8988T (cell line): ENCODE data around the gene FRAS1.
"Not testable (repeated sequence)": the region's sequence is repeated elsewhere in the genome, so short reads cannot be mapped to it uniquely, and the experiment has no call there.

Source experiments
- DNase-seq: peaks from one replicate; pipeline ENCODE4 v3.0.0; 2011

FRAS1 gene

DNA sequence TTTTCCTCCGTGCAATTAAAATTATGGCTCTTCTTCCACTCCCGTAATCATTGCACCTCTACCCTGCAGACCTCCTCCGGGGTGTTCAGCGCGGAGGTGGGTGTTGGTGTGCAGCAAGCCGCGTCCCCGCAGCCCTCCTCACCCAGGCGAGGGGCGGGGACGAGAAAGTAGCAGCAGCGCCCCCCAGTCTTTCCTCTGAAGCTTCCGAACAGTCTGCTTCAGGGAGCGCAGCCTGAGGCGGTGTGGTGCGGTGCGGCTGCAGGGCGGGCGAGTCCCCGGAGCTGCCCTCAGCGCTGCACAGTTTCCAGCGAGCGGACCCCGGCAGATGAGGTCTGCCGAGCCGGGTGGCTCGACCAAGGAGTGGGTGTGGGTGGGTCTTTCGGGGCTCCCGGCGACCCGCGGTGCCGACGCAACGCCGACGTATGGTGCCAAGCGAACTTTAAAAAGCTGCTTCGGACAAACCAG lies at the start of gene FRAS1:
Gene FRAS1, plus strand, starts transcription at position 189 of the 465 bp plus-strand sequence. CDS start 687 bp downstream, outside the sequence.
- DNase-seq = peak; percentile 36

DNA sequence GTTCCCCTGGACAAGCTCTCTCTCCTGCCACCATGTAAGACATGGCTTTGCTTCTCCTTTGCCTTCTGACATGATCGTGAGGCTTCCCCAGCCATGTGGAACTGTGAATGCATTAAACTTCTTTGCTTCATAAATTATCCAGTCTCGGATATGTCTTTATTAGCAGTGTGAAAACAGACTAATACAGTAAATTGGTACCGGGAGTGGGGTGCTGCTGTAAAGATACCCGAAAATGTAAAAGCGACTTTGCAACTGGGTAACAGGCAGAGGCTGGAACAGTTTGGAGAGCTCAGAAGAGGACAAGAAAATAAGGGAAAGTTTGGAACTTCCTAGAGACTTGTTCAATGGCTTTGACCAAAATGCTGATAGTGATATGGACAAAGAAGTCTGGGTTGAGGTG lies 46.1 kb upstream of the FRAS1 start:
- not testable (repeated sequence) for DNase-seq

DNA sequence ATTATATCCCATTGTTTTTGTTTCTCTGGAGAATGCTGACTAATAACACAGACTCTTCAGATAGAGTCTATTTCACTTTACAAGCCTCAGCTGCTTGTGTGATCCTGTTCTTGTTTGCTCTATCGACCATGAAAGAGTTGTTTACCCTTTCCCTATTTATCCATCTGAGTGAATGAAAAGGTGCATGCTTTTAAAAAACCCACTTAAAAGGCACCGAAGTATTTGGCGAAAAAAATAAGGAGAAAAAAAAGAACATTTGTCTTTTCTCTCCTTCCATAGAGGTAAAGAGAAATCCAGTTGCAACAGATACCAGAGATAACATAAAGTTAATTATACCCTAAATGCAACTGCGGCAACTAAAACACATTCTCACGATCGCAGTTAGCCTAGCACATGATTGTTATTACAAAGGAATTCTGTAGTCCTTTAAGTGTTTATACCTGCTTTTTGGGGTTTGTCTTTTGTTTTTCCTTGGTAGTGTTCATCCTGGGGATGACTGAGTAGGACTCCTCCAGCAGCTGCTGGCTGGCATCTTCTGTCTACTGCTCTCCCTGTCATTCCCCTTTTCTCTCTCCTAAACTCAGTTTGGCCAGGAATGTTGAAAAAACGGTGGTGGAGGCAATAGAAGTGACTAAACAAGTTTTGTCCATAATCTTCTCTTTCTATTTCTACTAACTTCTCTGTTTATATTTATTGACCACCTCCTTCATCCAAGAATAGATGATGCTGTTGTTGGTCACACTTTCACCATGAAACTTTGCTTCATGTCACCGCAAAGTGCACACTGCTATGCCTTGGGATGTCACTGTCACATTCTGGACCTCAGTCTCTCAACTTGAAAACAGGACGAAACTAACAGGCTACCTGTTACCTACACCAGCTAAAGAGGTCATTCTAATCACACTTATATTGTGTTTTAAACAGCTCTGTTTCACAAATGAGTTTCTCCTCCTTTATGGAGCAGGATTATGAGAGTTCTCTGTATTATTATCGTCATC lies 41.9 kb upstream of the FRAS1 start:
- no peak for DNase-seq

GRCh38 chr4:78018271-78019049 lies 38.7 kb upstream of the FRAS1 start:
- no peak for DNase-seq

DNA sequence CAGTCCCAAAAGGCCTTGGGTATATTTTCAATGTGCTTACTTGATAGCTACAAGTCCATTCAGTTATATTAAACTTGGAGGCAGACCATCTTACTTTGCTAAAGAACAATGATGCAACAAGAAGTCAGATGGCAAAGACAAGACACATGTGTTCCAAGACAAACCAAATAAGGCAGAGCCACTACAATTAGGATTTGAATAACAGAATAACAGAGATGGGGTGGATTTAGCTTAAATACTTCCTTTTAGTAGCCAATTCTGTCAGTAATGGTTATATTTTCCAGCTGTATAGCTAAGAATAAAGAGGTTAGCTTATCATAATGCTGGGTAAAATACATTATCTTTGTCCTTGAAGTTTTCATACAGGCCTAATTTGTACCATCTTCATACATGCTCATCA lies 37.7 kb upstream of the FRAS1 start:
- DNase-seq = no peak

DNA sequence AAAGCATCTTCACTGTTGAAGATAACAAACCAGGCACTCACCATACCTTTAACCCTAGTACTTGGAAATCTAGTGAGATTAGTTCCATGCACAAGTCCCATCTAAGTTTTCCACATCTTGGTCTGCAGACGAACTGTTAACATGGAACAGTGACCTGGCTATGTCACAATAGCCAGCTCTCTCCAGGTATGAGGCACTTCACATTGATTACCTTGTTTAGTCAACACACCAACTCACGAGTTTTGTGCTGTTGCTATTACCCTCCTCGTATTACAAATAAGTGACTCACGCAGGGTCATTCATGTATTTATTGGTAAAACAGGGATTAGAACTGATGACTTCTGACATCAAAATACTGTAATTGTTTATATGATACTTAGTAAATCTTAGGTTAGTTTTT lies 36.4 kb upstream of the FRAS1 start:
- no peak for DNase-seq

DNA sequence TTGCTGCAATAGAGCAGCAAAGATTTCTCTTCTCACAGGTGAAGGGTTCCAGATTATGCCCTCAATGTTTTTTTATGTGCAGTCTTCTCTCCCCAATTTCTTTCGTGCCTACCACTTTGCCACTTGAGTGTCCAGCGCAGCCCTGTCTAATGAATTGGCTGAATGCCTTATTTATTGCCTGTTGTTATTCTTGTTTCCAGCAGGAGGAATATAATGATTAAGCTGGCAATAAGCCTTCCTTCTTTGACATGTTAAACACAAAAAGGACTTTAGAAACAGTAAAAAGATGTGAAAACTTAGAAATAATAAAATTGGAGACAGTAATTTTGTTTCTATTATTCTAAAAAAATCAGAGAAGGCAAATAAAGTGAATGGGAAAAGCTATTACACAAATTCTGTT lies 34.6 kb upstream of the FRAS1 start:
- no peak for DNase-seq

GRCh38 chr4:78024085-78024484 lies 33.0 kb upstream of the FRAS1 start:
- DNase-seq = no peak

DNA sequence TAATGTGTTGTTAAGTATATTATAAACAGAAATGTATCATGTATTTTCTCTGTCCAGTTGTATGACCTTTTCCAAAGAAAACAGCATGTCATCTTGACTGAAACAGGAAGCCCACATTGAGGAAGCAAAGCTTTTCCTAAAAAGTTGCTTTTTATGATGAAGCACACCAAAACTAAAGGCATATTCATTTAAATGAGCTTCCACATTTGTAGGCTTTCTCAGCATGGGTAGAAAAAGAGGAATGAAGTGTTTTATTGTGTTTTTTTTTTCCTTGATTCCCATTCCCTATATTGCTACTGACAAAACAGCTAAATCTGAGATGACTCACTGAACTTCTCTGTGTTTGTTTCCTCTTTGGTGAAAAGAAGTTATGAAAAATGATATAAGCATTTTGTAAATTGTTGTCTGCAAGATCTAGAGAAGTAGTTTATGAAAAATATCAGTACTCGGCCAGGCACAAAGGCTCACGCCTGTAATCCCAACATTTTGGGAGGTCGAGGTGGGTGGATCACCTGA lies 32.5 kb upstream of the FRAS1 start:
- DNase-seq = no peak

DNA sequence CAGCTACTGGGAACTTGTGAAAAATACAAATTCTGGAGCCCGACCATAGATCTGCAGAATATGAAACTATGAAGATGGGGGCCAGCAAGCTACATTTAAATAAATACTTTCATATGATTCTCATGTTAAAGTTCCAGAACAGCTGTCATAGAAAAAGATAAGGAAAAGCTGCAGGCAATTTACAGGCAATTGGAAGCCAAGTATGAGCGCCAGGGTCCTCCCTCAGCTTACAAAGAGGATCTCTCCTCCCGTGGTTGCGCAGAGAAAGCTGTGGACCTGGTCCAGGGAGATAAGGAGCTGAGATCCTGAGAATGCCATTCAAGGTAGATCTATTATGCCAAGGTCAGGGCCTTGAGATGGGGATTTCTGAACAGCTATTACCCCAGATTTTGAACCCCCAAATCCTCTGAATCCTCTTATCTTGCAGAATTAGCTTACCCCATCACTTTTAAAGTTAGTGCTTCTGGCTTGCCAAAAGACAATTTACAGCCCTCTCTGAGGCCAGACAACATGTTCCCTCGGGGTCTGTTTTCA lies 25.6 kb upstream of the FRAS1 start:
- no peak for DNase-seq

DNA sequence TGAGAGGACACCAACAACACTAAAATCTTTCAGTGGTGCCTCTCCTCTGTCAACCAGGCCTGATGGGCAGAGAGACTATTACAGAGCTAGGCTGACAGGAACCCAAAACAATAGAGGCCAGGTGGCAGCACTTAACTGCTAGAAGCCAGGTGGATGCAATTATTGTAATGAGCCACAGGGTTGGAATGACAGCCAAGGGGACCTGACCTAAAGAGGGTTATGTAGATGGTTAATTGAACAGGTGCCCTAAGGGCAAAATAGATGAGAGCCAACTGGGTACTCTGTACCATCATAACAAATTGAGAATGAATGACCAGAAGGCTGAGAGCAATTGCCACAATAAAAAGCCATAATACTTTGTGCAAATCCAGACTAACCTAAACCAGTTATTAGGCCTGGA lies 24.7 kb upstream of the FRAS1 start:
- DNase-seq = no peak

- DNase-seq = no peak
Measured at GRCh38 chr4:78032929-78033328, 24.2 kb upstream of the FRAS1 start.

DNA sequence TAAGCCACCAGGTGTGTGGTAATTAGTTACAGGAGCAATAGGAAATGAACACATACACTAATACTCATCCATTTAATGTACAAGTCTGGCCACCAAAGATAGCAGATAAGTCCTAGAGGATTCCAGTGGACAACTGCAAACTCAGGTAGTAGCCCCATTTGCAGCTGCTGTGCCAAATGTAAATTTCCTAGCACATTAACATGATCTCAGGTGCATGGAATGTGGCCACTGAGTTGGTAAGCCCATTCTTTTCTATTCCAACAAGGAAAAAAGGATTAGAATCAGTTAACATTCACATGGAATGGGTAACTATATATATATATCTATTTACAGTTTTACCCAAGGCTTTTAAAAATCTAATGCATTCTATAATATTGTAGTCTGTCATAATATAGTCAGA lies 23.3 kb upstream of the FRAS1 start:
- no peak for DNase-seq

DNA sequence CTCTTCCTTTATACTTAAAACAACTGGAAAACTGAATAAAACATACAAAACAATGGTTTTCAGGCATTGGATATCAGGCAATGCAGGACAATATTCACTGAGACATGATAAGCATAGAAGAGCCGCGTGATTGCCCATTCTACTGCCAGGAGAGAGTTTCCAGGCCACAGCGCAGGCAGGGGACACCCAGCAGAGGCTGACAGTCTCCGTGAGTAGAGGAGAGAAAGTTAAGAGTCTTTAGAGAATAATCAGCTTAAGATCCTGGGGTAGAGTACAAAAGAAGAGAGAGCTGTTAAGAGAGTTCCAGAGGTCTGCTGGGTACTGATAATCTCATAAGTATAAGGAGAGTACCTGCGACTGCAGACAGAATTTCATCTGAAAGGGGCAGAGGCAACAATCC lies 18.4 kb upstream of the FRAS1 start:
- DNase-seq = no peak

DNA sequence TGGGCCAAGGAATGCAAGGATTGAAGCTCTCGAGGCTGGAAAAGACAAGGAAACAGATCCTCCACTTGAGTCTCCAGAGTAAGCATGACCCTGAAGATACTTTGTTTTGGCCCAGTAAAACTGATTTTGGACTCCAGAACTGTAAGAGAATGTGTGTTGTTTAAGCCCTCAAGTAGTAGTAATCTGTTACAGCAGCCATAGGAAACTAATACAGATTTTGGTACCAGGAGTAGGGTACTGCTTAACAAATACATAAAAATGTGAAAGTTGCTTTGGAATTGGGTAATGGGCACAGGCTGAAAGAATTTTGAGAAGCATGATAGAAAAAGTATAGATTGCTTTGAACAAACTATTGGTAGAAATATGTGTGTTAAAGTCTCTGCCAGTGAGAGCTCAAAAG lies 17.4 kb upstream of the FRAS1 start:
- no peak for DNase-seq

GRCh38 chr4:78040431-78040830 lies 16.7 kb upstream of the FRAS1 start:
- no peak for DNase-seq

DNA sequence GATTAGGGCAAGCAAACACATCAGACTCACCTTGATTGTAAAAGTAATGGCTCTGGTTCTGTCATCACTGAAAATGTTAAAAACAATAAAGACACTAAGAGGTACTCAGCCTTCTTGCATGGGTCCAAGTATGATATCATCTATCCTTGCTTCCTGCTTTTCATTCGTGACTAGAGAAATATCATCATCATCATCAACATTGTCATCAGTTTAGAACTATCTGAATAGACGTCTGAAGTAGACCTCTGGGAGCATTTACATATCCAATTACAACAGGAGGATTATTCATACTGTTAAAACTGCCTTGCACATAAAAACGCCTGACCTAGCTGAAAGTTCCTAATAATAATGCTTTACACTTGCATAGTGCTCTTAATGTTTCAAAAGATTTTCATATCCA lies 9.8 kb upstream of the FRAS1 start:
- no peak for DNase-seq

DNA sequence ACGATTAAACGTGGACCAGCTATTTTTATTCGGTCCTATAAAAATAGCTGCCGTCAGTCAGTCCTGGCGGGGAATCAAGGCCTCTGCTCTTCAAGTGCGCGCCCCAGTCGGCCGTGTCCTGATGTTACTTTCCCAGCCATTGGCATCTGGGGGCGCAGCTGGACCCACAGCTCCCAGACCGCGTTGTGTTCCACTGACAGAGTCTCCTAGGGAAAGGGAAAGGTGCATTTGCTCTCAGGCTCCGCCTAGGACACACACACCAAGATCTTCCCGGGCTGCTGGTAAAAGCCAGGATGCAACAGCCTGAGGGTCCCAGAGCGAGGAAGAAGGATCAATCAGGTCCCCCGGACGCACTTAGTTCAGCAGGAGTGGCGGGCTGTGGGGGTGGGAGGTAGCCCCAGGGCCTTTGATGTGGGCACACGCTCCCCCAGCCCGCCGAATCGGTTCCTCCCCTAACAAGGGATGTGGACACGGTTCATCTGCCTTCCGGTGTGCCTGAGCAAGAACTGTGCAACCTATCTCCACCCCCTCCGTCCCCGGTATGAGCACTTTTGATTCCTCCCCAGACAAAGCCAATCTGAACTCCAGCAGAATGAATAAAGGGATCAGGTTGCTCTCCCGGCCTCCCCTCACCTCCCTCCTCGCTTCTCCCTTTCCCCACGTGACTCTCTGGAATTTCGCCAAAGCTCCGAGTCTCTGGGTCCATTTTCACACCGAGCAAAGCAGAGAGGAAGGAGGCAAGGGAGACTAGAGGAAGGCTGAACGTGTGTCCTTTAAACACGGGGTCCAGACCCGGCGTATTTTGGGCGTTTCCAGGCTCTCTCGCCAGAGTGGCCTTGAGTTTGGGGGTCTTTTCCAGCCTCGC lies 626 bp upstream of the FRAS1 start:
- DNase-seq = peak; percentile 39

DNA sequence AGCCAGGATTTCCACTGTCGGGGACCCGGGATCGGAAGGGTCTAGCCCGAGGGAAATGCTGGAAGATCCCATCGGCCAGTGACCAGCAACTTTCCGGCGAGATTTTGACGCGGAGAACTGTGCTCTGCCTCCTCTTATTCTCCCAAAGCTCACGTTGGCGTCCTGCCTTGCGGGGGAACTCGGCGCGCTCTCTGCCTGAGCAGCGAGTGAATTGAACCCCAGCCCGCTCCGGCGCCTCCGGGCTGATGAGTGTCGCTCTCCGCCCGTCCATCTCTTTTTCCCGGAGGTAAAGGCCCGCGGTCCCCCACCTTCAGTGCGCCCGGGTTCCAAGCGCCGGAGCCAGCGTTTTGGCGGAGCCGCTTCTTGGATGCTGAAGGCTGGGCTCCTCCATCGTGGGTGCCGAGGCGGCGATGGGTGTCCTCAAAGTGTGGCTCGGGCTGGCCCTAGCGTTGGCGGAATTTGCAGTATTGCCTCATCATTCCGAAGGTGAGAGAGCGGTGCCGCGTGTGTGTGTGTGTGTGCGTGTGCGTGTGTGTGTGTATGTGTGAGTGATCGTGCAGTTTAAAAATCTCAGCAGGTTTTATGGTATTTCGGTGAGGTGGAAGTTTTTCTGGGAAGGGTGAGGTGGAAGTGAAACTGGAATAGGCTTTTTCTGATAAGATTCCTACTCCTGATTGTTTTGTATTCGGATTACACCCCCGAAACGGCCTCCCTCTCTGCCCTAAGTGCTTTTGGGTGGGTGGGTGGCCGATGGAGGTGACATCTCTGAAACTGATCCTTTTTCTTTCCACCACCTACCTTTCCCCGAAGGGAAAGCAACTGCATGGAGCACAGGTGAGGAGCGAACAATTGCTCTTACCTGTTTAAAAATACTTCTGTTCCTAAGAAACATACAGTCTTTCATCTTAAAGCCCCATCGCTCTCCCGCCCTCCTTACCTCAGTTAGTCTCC lies 752 bp downstream of the FRAS1 start:
- DNase-seq = no peak

DNA sequence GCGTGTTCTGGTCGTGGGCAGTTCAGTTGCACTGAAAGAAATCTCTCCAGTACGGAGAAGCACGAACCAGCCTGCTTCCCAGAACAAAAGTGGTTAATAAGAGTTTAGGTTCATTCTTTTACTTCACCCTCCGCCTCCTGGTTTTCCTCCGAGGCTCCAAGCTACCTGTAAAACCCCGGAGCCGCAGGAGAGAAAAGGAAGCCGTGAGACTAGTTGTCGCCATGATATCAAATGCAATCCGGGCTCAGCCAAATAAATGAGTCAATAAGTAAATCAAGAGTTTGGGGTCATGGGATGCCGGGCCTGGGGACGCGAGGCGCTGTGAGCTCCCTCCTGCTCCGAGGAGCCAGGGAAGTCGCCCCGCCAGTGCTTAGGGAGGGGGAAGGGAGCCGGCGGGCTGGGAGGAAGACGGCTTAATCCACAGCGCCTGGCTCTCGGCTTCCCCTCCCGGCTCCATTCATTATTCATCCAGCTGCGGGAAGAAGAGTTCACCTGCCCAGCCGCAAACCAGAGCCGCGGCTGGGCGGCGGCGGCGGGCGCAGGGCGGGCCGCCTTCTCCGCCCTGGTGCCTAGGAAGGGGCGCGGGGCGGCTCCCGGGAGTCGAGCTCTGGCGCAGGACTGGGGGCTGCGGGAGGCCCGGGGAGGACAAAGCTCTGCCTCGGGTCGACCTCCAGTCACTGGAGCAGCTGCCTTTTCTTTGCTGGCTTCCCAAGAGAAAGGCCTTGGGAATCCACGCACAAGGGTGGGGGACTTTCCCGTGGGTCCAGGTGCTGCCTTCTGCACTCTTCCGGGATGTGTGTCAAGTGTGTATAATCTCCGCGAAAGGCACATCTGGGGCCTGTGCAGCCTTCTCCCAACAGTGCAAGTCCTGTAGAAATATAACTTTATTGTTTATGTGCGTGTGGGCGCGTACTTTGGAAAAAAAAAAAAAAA lies 1.7 kb downstream of the FRAS1 start:
- DNase-seq = peak; percentile 38
